GM18870 (cell line): ENCODE results near the gene PRAMEF27.
"Not testable (repeated sequence)": the region's sequence is repeated elsewhere in the genome, so short reads cannot be mapped to it uniquely, and the experiment has no call there.

Experiments
- ATAC-seq: cut with Tn5 transposase; IDR thresholded peaks from one replicate; pipeline ENCODE4 v1.9.1; 2021; ENCODE audit warnings: moderate library complexity; ENCODE audit not compliant: unreplicated experiment

The PRAMEF27 gene

DNA sequence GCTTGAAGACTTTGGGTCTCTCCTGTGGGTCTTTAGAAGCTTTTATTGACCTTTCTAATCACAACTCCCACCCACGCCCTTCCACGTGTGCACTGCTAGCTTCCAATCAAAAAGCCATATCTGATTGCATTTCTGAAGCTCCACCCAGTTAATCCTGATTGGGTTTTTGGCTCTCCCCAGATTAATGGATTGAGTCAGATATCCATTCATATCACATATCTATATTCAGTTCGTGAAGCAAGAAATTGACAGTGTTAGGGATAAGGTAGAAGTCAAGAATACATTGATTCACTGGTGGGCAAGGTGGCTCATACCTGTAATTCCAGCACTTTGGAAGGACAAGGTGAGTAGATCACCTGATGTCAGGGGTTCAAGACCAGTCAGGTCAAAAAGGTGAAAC lies at the start of gene PRAMEF27:
TSS of gene PRAMEF27 (minus strand) at position 101 of the 400 bp plus-strand sequence. CDS start 2,916 bp downstream, outside the sequence.
- ATAC-seq = not testable (repeated sequence)

DNA sequence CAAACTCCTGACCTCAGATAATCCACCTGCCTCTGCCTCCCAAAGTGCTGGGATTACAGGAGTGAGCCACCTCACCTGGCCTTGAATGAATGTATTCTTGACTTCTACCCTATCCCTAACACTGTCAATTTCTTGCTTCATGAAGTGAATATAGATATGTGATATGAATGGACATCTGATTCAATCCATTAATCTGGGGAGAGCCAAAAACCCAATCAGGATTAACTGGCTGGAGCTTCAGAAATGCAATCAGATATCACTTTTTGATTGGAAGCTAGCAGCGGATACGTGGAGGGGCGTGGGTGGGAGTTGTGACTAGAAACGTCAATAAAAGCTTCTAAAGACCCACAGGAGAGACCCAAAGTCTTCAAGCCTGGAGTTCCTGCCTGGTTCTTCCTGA lies 14.1 kb upstream of the PRAMEF27 start, which contains the start of gene PRAMEF25:
TSS of gene PRAMEF25 (plus strand) at position 301 of the 400 bp plus-strand sequence. CDS start 2,920 bp downstream, outside the sequence.
- not testable (repeated sequence) for ATAC-seq

DNA sequence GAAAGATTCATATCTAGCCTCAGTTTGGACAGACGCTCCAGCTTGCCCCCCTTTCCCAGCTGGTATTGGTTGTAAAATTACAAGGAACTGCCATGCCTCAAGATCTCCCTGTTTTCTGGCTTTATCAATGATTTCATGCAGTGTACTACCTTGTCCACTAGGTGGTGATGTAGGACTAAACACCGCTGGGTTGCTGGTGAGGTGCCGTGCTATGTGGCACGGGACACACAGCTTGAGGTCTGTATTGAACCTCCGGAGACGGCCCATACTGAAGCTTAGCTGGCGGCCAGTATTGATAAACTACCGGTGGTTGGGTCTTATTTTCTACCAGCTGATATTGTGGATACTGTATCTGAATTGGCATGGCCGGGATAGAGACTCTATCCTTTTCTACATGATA lies 36.5 kb downstream of the PRAMEF27 start:
- ATAC-seq = not testable (repeated sequence)

DNA sequence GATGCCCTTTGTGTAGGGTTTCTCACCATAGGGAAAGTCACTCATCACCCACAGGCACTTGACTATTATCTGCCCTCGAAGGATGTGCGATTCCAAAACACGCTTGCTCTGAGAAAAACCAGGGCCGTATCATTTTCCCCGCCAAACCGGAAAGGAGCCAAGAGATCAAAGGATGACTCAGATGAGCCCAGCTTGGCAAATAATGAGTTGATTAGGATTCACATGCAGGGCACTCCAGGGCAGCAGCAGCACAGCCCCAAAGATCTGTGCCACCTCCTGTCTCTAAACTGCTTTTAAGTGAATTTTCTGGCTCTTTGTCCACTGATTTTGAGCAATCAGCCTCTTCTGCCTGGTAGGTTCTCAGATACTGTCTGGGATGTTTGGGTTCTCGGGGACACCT lies 44.4 kb downstream of the PRAMEF27 start:
- ATAC-seq = not testable (repeated sequence)

DNA sequence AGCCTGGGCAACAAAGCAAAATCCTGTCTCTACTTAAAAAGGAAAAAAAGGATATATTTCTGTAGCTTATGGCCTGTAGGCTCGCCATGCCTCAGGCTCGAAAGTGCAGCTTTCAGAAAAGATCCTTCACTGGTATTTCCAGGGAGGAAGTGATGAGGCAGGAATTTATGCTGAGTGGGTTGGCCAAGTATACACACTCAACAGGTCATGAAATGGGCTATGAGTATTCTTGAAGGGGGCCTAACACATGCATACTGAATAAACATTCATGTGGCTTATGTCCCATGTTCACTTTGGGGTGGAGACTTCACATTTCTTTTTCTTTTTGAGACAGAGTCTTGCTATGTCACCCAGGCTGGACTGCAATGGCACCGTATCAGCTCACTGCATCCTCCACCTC lies 47.0 kb downstream of the PRAMEF27 start:
- not testable (repeated sequence) for ATAC-seq

DNA sequence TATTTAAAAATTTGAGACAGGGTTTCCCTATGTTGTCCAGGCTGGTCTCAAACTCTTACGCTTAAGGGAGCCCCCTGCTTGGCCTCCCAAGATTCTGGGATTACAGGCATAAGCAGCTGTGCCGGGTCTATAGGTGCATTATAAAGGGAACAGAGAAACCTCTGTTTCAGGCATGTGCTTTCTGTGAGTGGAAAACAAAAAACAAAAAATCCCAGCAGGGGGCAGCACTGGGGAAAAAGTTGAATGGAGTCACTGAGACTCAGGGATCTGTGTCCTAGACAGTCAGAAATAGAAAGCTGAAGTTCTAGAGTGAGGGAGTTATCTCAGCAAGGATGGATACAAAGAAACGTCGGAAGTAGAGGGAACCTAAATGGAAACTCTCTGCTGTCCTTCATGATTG lies 50.6 kb downstream of the PRAMEF27 start:
- ATAC-seq = not testable (repeated sequence)
